HepG2 (cell line): Measurements from ENCODE around the gene IL21R.

Source experiments
- CBX5 ChIP-seq: sonication (generic); formaldehyde crosslinking; IDR thresholded peaks from 2 replicates; pipeline ENCODE4 v1.4.0; 2020; ENCODE audit warnings: missing genetic modification reagents, borderline replicate concordance
- EP300 ChIP-seq, 3 experiments: sonication (generic) in 1 of 3; formaldehyde crosslinking in 1 of 3; IDR thresholded peaks; 2 replicates each; pipeline versions ENCODE4 v1.5.1 to v1.6.1; 2011 to 2020; ENCODE audit warnings: low read depth in 2 of 3, low read length in 2 of 3, borderline replicate concordance in 1 of 3, improper control_type of control experiment in 1 of 3, mild to moderate bottlenecking in 1 of 3, missing genetic modification reagents in 1 of 3, moderate library complexity in 1 of 3
- FOXM1 ChIP-seq: sonication (generic); formaldehyde crosslinking; IDR thresholded peaks from 2 replicates; pipeline ENCODE4 v1.5.0; 2020; ENCODE audit warnings: missing genetic modification reagents
- JUND ChIP-seq: sonication (generic); formaldehyde crosslinking; IDR thresholded peaks from 2 replicates; pipeline ENCODE4 v1.8.0; 2022; ENCODE audit warnings: mild to moderate bottlenecking, missing genetic modification reagents
- NFYB ChIP-seq: sonication (generic); formaldehyde crosslinking; IDR thresholded peaks from 2 replicates; pipeline ENCODE4 v1.4.0; 2020; ENCODE audit warnings: missing genetic modification reagents
- POLR2A ChIP-seq, 2 experiments: IDR thresholded peaks; 2 replicates each; pipeline ENCODE4 v1.6.1; 2011; ENCODE audit warnings: low read depth in 2 of 2, low read length in 2 of 2, mild to moderate bottlenecking in 1 of 2, moderate library complexity in 1 of 2; ENCODE audit not compliant: insufficient read depth in 1 of 2
- RELA ChIP-seq: sonication (generic); formaldehyde crosslinking; IDR thresholded peaks from 2 replicates; pipeline ENCODE4 v1.4.0; 2020; ENCODE audit warnings: missing genetic modification reagents
- RNF2 ChIP-seq: fragments of 450-650 bp; conservative IDR thresholded peaks from 2 replicates; pipeline ENCODE4 v1.6.1; 2016; ENCODE audit warnings: low read depth
- SIN3A ChIP-seq: IDR thresholded peaks from 2 replicates; pipeline ENCODE4 v1.6.1; 2011; ENCODE audit warnings: low read depth, mild to moderate bottlenecking, control low read depth, low read length, borderline replicate concordance
- SMC3 ChIP-seq: IDR thresholded peaks from 2 replicates; pipeline ENCODE4 v1.6.1; 2011; ENCODE audit warnings: low read length, improper control_type of control experiment
- TCF12 ChIP-seq, 2 experiments: fragments of 450-650 bp in 1 of 2; sonication (generic) in 1 of 2; formaldehyde crosslinking in 1 of 2; IDR thresholded peaks; 2 replicates each; pipeline versions ENCODE4 v1.6.1 to v1.8.0; 2017 to 2022; ENCODE audit warnings: antibody characterized with exemption in 1 of 2, mild to moderate bottlenecking in 1 of 2, missing genetic modification reagents in 1 of 2, moderate library complexity in 1 of 2
- ZNF616 ChIP-seq: sonication (generic); formaldehyde crosslinking; IDR thresholded peaks from 2 replicates; pipeline ENCODE4 v1.5.0; 2020; ENCODE audit warnings: low read depth, mild to moderate bottlenecking, missing genetic modification reagents
- TF ChIP-seq, protein P1 (sequence below): sonication (generic); formaldehyde crosslinking; IDR thresholded peaks from 2 replicates; pipeline ENCODE4 v1.5.0; 2020; ENCODE audit warnings: mild to moderate bottlenecking, missing genetic modification reagents, moderate library complexity

DNA sequence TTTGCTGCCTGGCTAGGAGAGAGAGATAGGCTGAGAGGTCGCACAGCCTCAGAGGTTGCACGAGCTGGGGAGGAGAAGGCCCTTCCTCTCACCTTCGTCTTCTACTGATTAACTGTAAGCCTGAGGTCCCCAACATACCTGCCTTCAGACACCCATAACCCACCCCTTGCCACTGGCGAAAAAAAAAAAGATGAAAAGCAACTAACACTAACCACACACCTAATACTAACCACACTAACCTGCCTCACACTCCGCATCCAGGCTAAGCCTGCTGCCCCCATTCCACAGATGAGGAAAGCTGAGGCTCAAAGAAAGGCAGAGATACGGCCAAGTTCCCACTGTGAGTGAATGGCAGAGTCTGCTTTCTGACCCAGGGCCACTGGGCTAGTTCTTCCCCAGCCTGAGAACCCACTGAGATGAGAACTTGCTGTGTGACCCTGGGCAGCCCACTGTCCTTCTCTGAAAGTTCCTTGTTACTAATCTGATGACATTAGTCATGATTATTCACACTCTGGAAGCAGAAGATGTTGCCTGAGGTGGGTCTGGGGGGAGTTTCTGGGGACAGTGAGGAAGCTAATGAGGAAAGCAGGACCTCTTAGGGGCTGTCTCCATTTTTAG, 4.6 kb downstream of the IL21R start:
- TF ChIP-seq CBX5 (CRISPR knock-in tag) (no peak), NFYB (CRISPR knock-in tag) (no peak), RELA (CRISPR knock-in tag) (no peak), JUND (no peak), FOXM1 (CRISPR knock-in tag) (no peak), ZNF616 (no peak), EP300 (IDR thresholded peaks at IDR 0.05; ENCODE audit: low read depth in 2 of 2, low read length in 2 of 2) (no peak), EP300 (CRISPR knock-in tag; IDR thresholded peaks at IDR 0.05; ENCODE audit: borderline replicate concordance) (no peak), RNF2 (no peak), SIN3A (no peak), POLR2A (IDR thresholded peaks at IDR 0.05; ENCODE audit: insufficient read depth in 1 of 2, low read depth in 2 of 2, low read length in 2 of 2) (no peak), SMC3 (no peak), TCF12 (IDR thresholded peaks at IDR 0.05) (no peak), TCF12 (CRISPR knock-in tag; IDR thresholded peaks at IDR 0.05) (no peak)
- TF ChIP-seq, protein P1, sequence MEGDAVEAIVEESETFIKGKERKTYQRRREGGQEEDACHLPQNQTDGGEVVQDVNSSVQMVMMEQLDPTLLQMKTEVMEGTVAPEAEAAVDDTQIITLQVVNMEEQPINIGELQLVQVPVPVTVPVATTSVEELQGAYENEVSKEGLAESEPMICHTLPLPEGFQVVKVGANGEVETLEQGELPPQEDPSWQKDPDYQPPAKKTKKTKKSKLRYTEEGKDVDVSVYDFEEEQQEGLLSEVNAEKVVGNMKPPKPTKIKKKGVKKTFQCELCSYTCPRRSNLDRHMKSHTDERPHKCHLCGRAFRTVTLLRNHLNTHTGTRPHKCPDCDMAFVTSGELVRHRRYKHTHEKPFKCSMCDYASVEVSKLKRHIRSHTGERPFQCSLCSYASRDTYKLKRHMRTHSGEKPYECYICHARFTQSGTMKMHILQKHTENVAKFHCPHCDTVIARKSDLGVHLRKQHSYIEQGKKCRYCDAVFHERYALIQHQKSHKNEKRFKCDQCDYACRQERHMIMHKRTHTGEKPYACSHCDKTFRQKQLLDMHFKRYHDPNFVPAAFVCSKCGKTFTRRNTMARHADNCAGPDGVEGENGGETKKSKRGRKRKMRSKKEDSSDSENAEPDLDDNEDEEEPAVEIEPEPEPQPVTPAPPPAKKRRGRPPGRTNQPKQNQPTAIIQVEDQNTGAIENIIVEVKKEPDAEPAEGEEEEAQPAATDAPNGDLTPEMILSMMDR (CRISPR knock-in tag) = no peak
